Inflammatory macrophage (primary cell): ENCODE data around the gene CENPVL2.
"Not testable (repeated sequence)": the region's sequence is repeated elsewhere in the genome, so short reads cannot be mapped to it uniquely, and the experiment has no call there.

ENCODE experiments used
- DNase-seq, 2 donors: peaks; one replicate each; pipeline ENCODE4 v3.0.0-alpha.2; 2020 to 2022
- total RNA-seq, 18 experiments: gene quantifications; one replicate each; lab custom pipeline; 2026; ENCODE audit warnings: mixed read lengths in 6 of 18, inconsistent platforms in 2 of 18; lab: John Stamatoyannopoulos, UW

Gene CENPVL2
- 0 reads per million in 18 experiments for total RNA-seq

GRCh38 chrX:51682720-51683062, at the start of gene CENPVL2:
Gene CENPVL2 (minus strand): TSS chrX:51682831. CDS start chrX:51682831, 0 bp downstream.
- DNase-seq = not testable (repeated sequence)

- DNase-seq = no peak
Observed at GRCh38 chrX:51728202-51728601, 45.6 kb upstream of the CENPVL2 start.

GRCh38 chrX:51712943-51713647, 30.5 kb upstream of the CENPVL2 start:
- not testable (repeated sequence) for DNase-seq

- not testable (repeated sequence) for DNase-seq
Observed at GRCh38 chrX:51710277-51711164, 27.9 kb upstream of the CENPVL2 start, which contains the start of gene CENPVL1. Gene CENPVL1 (plus strand): TSS chrX:51710512. CDS start chrX:51710512, 0 bp downstream.

GRCh38 chrX:51697397-51697796, 14.8 kb upstream of the CENPVL2 start:
- DNase-seq = no peak

GRCh38 chrX:51694254-51694653, 11.6 kb upstream of the CENPVL2 start:
- DNase-seq = no peak

GRCh38 chrX:51681808-51682719, 567 bp downstream of the CENPVL2 start:
- not testable (repeated sequence) for DNase-seq

- not testable (repeated sequence) for DNase-seq
Observed at GRCh38 chrX:51679689-51680433, 2.8 kb downstream of the CENPVL2 start.

GRCh38 chrX:51665981-51666380, 16.6 kb downstream of the CENPVL2 start:
- no peak for DNase-seq

- no peak for DNase-seq
Observed at GRCh38 chrX:51643377-51643776, 39.3 kb downstream of the CENPVL2 start.

- peak; percentile 17 to 21 for DNase-seq
Observed at GRCh38 chrX:51641421-51642021, 41.1 kb downstream of the CENPVL2 start.

GRCh38 chrX:51636511-51636910, 46.1 kb downstream of the CENPVL2 start:
- DNase-seq = not testable (repeated sequence)
